Esophagus (tissue), 2 donors: ENCODE data around the gene EIPR1. TPM values are rescaled to one million over a fixed set of nuclear protein-coding genes. Genes with fewer than 3 reads are reported as not detected.
A peak's percentile ranks its signal among the peaks of the same experiment; 100 is the strongest.

ENCODE experiments used
- H3K27ac ChIP-seq, 2 donors: one replicate each; pipeline ENCODE4 v1.5.1; 2013; ENCODE audit warnings: low read depth in 2 of 2, mild to moderate bottlenecking in 2 of 2, inconsistent platforms in 1 of 2, low read length in 1 of 2, moderate library complexity in 1 of 2
- H3K27me3 ChIP-seq, 2 donors: one replicate each; pipeline ENCODE4 v1.6.1; 2013; ENCODE audit warnings: low read length in 2 of 2, control low read depth in 1 of 2, mild to moderate bottlenecking in 1 of 2; ENCODE audit not compliant: insufficient read depth in 2 of 2, control insufficient read depth in 1 of 2
- H3K36me3 ChIP-seq, 2 donors: one replicate each; pipeline ENCODE4 v1.6.1; 2013; ENCODE audit warnings: low read length in 1 of 2; ENCODE audit not compliant: control insufficient read depth in 2 of 2, insufficient read depth in 2 of 2
- H3K4me1 ChIP-seq, 2 donors: one replicate each; pipeline ENCODE4 v1.6.1; 2013; ENCODE audit warnings: low read length in 1 of 2; ENCODE audit not compliant: control insufficient read depth in 2 of 2, insufficient read depth in 2 of 2
- H3K4me3 ChIP-seq, 2 donors: one replicate each; pipeline ENCODE4 v1.5.1; 2013; ENCODE audit warnings: low read length in 2 of 2, mild to moderate bottlenecking in 2 of 2, low read depth in 1 of 2, moderate library complexity in 1 of 2
- H3K9me3 ChIP-seq, 2 donors: one replicate each; pipeline ENCODE4 v1.6.1; 2013; ENCODE audit warnings: mild to moderate bottlenecking in 2 of 2, low read depth in 1 of 2, low read length in 1 of 2, moderate library complexity in 1 of 2; ENCODE audit not compliant: control insufficient read depth in 2 of 2, insufficient read depth in 1 of 2
- WGBS, 2 donors: extraction: QIAGEN DNeasy Blood & Tissue Kit; methylation state at CpG; one replicate each; pipeline ENCODE4 v1.1.7; 2013; 5-methylcytosine and 5-hydroxymethylcytosine counted together
- polyA plus RNA-seq, 2 donors: library from polyadenylated mRNA; stranded (reverse); fragments of 200-250 nt; gene quantifications; one replicate each; pipeline ENCODE4 v1.2.3, GENCODE V29; 2013
- donor health status: healthy with polysubstance abuse.
- donor health status: Bipolar disorder and iron deficiency.

EIPR1 gene
- polyA plus RNA-seq, 2 donors: 8.2 to 22.8 TPM

DNA sequence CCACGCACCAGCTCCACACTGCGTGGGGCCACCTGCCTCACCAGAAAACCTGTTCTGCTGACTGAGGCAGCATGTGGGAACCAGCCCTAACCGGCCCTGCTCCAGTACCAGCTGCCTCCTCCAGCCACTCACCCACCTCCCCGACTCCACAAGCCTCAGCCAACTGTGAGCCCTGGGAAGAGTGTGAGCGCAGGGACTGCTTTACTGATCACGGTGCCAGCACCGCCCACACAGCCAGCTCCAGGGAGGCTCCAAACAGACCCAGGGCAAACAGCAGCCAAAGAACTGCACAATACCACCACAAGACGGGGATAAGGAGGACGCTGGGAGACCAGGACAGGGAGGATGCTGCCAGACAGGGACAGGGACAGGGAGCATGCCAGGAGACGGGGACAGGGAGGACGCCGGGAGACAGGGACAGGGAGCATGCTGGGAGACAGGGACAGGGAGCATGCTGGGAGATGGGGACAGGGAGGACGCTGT is 28.4 kb downstream of the EIPR1 start:
- Histone ChIP-seq H3K27me3 (no peaks in the 10 kb centered on the region), H3K9me3 (no peaks in the 10 kb centered on the region), H3K4me3 (peak overlapping the region; percentile 22 to 23), H3K4me1 (peaks cover 0 to 3% of the 10 kb centered on the region in 2 donors), H3K27ac (peak overlapping the region; percentile 37 to 78), H3K36me3 (peaks cover 5 to 14% of the 10 kb centered on the region in 2 donors)
- 47 to 57% methylated on average over 13 of the region's 13 CpGs for WGBS, 2 donors

GRCh38 chr2:3348767-3349166 is 28.9 kb downstream of the EIPR1 start:
- peaks cover 2 to 11% of the 10 kb centered on the region in 2 donors for H3K36me3 ChIP-seq
- H3K4me1 ChIP-seq: peaks cover 0 to 3% of the 10 kb centered on the region in 2 donors
- H3K27me3 ChIP-seq: no peaks in the 10 kb centered on the region
- 58% methylated on average over 12 of the region's 12 CpGs for WGBS, 2 donors
- H3K9me3 ChIP-seq: no peaks in the 10 kb centered on the region
- H3K27ac ChIP-seq: peak overlapping the region; percentile 7 to 78
- peak overlapping the region; percentile 5 to 23 for H3K4me3 ChIP-seq

GRCh38 chr2:3345621-3346020 is 32.0 kb downstream of the EIPR1 start:
- Histone ChIP-seq H3K4me1 (peaks cover 0 to 3% of the 10 kb centered on the region in 2 donors), H3K27ac (no peak overlapping the region), H3K9me3 (no peaks in the 10 kb centered on the region), H3K27me3 (no peaks in the 10 kb centered on the region), H3K36me3 (peaks cover 0 to 10% of the 10 kb centered on the region in 2 donors), H3K4me3 (no peak overlapping the region)
- WGBS, 2 donors: 87 to 99% methylated on average over 7 of the region's 7 CpGs

DNA sequence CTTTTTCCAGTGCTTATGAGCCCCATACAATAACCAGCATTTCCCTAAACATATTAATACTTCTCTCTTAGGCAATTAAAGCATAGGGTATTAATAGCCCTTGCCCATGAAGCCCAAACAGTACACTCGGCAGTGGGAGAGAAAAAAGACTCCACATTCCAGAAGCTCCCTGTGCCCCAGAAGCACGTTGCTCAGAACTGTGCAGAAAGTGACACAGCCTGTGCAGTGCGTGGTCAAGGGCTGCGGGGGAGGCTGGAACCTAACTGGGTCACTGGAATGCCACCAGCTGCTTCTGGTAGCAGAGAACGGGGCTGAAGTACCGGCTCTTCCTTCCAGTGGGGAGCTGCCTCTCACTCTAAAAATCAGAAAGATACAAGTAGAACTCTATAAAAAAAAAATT is 32.7 kb downstream of the EIPR1 start:
- Histone ChIP-seq H3K4me3 (no peak overlapping the region), H3K9me3 (no peaks in the 10 kb centered on the region), H3K27me3 (no peaks in the 10 kb centered on the region), H3K4me1 (peaks cover 0 to 3% of the 10 kb centered on the region in 2 donors), H3K36me3 (peaks cover 0 to 10% of the 10 kb centered on the region in 2 donors), H3K27ac (no peak overlapping the region)
- WGBS, 2 donors: 91 to 97% methylated on average over 6 of the region's 6 CpGs

DNA sequence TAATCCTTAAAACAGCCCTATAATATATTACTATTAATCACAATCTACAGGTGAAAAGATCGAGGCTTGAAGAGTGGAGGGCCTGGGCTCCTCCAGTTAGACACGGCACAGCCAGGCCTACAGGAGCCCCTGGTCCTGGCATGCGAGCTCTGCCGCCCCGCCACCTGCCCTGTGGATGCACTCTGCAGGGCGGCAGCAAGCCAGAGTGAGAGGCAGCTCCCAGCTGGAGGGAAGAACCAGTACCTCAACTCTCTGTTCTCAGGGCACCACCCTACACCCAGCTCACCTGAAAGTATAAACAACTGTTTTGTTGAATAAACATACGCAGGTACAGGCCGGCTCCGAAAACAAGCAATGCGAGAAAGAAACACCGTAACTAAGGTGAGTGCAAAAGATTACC is 34.6 kb downstream of the EIPR1 start:
- Histone ChIP-seq H3K27me3 (no peaks in the 10 kb centered on the region), H3K4me1 (no peaks in the 10 kb centered on the region), H3K9me3 (no peaks in the 10 kb centered on the region), H3K36me3 (peaks cover 0 to 10% of the 10 kb centered on the region in 2 donors), H3K4me3 (no peak overlapping the region), H3K27ac (no peak overlapping the region)
- WGBS, 2 donors: 88 to 89% methylated on average over 11 of the region's 11 CpGs

- Histone ChIP-seq H3K4me1 (no peaks in the 10 kb centered on the region), H3K4me3 (no peak overlapping the region), H3K27me3 (no peaks in the 10 kb centered on the region), H3K36me3 (peaks cover 0 to 11% of the 10 kb centered on the region in 2 donors), H3K27ac (no peak overlapping the region), H3K9me3 (peaks cover 0 to 2% of the 10 kb centered on the region in 2 donors)
- WGBS, 2 donors: 94 to 95% methylated on average over 9 of the region's 9 CpGs
Measured at GRCh38 chr2:3342324-3342723, 35.3 kb downstream of the EIPR1 start.

GRCh38 chr2:3341336-3341735 is 36.3 kb downstream of the EIPR1 start:
- no peaks in the 10 kb centered on the region for H3K4me1 ChIP-seq
- WGBS, 2 donors: 95 to 96% methylated on average over 8 of the region's 8 CpGs
- H3K27ac ChIP-seq: no peak overlapping the region
- H3K27me3 ChIP-seq: no peaks in the 10 kb centered on the region
- no peak overlapping the region for H3K4me3 ChIP-seq
- H3K36me3 ChIP-seq: peaks cover 0 to 11% of the 10 kb centered on the region in 2 donors
- peaks cover 0 to 2% of the 10 kb centered on the region in 2 donors for H3K9me3 ChIP-seq

- H3K27me3 ChIP-seq: no peaks in the 10 kb centered on the region
- H3K27ac ChIP-seq: no peak overlapping the region
- WGBS, 2 donors: 97% methylated on average over 10 of the region's 10 CpGs
Measured at GRCh38 chr2:3340144-3340543, 37.5 kb downstream of the EIPR1 start.

GRCh38 chr2:3338340-3338739 is 39.3 kb downstream of the EIPR1 start:
- H3K4me3 ChIP-seq: no peak overlapping the region
- 91 to 95% methylated on average over 10 of the region's 10 CpGs for WGBS, 2 donors
- peaks cover 0 to 20% of the 10 kb centered on the region in 2 donors for H3K36me3 ChIP-seq
- H3K27me3 ChIP-seq: no peaks in the 10 kb centered on the region
- H3K9me3 ChIP-seq: peaks cover 0 to 2% of the 10 kb centered on the region in 2 donors
- no peaks in the 10 kb centered on the region for H3K4me1 ChIP-seq
- H3K27ac ChIP-seq: no peak overlapping the region

More at GRCh38 chr2:3340144-3340543, 37.5 kb downstream of the EIPR1 start:
- Histone ChIP-seq H3K4me3 (no peak overlapping the region), H3K36me3 (peaks cover 0 to 16% of the 10 kb centered on the region in 2 donors), H3K4me1 (no peaks in the 10 kb centered on the region), H3K9me3 (peaks cover 0 to 2% of the 10 kb centered on the region in 2 donors)

GRCh38 chr2:3336844-3337243 is 40.8 kb downstream of the EIPR1 start:
- no peaks in the 10 kb centered on the region for H3K27me3 ChIP-seq
- H3K4me1 ChIP-seq: no peaks in the 10 kb centered on the region
- 97 to 100% methylated on average over 2 of the region's 2 CpGs for WGBS, 2 donors
- H3K36me3 ChIP-seq: peaks cover 0 to 17% of the 10 kb centered on the region in 2 donors
- no peak overlapping the region for H3K27ac ChIP-seq
- H3K9me3 ChIP-seq: peaks cover 0 to 2% of the 10 kb centered on the region in 2 donors
- H3K4me3 ChIP-seq: no peak overlapping the region
